ENCODE data around the gene PLCG1.
"Not testable (repeated sequence)": the region's sequence is repeated elsewhere in the genome, so short reads cannot be mapped to it uniquely, and the experiment has no call there.

Gene PLCG1

DNA sequence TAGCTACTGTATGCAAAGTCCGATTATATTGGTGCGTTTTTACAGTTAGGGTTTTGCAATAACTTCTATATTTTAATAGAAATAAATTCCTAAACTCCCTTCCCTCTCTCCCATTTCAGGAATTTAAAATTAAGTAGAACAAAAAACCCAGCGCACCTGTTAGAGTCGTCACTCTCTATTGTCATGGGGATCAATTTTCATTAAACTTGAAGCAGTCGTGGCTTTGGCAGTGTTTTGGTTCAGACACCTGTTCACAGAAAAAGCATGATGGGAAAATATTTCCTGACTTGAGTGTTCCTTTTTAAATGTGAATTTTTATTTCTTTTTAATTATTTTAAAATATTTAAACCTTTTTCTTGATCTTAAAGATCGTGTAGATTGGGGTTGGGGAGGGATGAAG, 13.7 kb upstream of the PLCG1 start:
- no peak overlapping the region for H3K27ac ChIP-seq

DNA sequence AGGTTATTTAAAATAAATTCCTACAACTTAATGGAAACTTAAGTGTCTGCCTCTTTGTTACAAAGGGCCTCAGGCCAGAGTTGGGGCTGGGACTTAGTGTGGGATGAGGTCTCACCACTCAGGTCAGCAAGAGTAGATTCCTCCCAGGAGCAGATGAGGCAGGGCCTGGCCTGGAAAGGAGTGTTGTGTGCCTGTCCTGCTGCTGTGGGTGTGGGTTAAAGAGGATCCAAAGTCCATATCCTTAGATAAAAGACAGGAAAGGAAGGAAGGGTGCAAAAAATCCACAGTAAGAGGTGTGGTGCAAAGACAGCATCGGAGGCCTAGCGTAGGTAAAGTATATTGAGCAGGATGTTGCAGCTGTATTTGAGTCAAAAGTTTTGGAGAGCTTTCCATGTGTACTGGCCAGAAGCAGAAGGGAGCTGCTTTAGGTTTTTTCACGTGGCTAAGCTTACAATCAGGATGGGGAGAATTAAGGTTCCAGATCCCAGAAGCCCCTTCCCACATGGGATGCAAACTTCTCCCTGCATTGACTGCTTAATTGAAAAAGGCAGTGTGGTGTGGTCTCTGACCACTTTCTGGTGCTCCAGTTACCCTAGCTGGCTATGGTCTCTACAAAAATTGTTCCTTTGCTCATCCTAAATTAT, 12.8 kb upstream of the PLCG1 start:
- no peak overlapping the region for H3K27ac ChIP-seq
- DNase-seq (ENCODE audit: low read depth, low spot score) = no peak

More for the DNA sequence above, 13.7 kb upstream of the PLCG1 start:
- no peak for DNase-seq (ENCODE audit: low read depth, low spot score)

DNA sequence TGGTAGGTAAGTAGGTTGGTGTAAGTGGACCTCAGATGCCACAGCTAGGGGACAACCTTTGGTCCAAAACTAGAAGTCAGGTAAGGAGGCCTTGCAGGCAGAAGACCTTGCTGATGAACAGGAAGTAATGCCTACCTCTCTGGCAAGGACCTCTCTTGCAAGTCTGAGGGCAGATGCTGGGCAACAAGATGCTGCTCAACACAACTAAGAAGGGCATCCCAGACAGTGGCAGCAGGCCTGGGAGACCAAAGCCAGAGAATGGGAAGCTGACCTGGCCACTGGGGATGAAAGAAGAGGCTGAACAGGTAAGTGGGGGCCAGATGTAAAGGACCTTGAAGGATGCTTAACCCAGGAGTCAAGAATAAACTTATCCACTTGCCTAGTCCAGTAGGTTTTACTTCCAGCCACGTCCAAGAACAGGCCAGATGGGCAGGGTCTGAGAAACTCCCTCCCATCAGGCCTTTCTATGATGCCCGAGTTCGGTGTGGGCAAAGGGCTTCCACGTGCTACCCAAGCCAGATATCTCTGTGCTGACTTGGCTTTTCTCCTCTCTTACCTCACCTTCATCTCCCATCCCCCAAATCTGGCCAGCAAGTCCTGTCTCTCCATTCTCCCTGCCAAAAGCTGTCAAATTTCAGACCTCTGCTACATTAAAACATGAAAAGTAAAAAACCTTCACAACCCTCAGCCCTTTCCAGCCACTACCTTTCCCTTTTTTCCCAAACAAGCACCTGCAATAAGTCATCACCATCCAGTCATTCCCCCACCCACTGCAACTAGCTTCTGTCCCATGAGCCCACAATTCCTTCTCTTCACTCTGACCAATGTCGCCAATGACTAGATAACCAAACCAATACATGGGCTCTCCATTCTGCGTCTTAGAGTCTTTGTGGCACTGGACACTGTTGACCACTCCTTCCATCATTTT, 11.5 kb upstream of the PLCG1 start:
- H3K27ac ChIP-seq = no peak overlapping the region
- no peak for DNase-seq (ENCODE audit: low read depth, low spot score)

DNA sequence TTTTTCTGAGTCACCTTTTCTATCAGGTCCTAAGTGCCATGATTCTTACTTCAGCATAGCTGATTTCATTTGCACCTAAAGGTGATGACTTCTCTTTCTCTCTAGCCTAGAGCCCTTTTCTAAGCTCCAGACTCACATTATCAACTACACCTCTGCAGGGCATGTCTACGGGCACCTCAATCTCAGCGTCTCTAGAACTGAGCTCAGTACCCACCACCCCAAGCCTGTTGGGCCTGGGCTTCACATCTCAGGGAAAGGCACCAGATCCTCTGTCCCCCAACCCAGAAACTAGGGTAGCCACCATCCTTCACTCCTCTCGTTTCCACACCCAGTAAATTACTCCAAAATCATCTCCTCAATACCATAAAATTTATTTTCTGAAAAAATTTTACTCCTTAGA, 10.6 kb upstream of the PLCG1 start:
- H3K27ac ChIP-seq = no peak overlapping the region
- DNase-seq (ENCODE audit: low read depth, low spot score) = no peak

DNA sequence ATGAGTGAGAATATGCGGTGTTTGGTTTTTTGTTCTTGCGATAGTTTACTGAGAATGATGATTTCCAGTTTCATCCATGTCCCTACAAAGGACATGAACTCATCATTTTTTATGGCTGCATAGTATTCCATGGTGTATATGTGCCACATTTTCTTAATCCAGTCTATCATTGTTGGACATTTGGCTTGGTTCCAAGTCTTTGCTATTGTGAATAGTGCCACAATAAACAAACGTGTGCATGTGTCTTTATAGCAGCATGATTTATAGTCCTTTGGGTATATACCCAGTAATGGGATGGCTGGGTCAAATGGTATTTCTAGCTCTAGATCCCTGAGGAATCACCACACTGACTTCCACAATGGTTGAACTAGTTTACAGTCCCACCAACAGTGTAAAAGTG, 9.0 kb upstream of the PLCG1 start:
- not testable (repeated sequence) for DNase-seq (ENCODE audit: low read depth, low spot score); H3K27ac ChIP-seq

DNA sequence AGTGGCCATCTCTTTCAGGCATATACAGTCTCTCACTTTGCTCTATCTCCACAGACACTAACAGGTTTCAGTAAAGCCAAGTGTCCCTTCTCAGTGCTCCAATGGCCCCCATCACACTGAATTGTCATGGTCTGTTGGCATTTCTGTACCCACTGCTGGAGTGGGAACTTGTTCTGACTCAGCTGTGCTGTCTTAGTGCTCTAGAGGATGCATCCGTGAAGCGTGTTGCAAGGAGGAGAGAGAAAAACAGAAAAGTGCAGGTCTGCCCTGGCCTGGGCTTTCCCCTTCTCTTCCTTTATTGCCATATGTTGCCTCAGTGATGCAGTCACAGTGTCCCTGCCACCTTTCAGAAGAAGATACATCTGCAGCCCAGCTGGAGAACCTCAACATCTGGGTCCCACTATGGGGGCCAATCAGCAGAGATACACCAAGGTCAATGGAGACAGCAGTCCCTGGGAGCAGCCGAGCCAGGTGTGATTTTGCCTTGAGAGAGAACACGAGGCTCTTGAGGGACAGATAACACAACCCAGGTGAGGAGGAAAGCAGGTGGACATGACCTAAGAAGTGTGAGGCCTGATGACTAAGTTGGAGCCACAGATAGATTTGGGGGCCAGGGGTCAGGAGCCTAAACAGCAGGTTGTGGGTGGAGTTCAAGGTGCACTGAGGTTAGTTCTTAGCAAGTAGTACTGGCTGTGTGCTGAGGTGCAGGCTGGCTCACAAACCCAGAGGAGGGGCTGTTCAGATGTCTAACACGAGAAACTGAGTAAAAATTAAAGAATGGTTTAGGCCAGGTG, 5.6 kb upstream of the PLCG1 start:
- H3K27ac ChIP-seq = peak overlapping the region; percentile 76
- no peak for DNase-seq (ENCODE audit: low read depth, low spot score)

DNA sequence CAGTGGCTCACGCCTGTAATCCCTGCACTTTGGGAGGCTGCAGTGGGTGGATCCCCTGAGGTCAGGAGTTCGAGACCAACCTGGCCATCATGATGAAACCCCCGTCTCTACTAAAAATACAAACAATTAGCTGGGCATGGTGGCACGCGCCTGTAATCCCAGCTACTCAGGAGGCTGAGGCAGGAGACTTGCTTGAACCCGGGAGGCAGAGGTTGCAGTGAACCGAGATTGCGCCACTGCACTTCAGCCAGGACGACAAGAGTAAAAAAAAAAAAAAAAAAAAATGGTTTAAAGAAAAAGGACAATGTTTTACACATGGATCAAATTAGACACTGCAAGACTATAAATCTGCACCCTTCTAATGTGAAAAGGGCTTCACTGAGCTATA, 5.0 kb upstream of the PLCG1 start:
- H3K27ac ChIP-seq = peak overlapping the region; percentile 76
- DNase-seq (ENCODE audit: low read depth, low spot score) = not testable (repeated sequence)

DNA sequence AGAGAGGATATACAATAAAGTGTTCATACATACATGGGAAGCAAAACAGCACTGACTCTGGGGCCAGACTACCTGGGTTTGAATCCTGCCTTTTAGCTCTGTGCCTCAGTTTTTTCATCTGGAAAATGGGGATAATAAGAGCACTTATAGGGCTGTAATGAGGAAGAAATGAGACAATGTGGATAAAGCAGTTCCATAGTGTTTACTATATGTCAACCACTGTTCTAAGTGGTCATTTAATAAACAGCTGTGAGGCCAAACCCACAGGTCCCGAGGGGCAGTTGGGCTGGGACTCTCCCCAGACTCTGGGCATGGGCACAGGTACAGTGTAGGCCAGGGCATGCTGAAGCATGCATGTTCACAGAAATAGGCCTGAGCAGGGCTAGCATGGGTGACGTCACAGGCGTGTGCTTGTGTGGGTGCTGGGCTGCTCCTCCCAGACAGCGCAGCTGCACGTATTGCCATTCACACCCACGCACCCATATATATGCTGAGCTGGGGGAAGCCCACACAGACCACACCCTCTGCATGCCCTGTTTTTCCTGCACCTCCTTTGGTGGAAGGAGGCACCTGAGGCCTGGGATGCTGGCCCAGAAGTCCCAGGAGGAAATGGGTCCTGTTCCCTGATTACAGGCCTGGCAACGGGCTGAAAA, 3.5 kb upstream of the PLCG1 start:
- H3K27ac ChIP-seq = peak overlapping the region; percentile 76
- peak; percentile 96 for DNase-seq (ENCODE audit: low read depth, low spot score)

DNA sequence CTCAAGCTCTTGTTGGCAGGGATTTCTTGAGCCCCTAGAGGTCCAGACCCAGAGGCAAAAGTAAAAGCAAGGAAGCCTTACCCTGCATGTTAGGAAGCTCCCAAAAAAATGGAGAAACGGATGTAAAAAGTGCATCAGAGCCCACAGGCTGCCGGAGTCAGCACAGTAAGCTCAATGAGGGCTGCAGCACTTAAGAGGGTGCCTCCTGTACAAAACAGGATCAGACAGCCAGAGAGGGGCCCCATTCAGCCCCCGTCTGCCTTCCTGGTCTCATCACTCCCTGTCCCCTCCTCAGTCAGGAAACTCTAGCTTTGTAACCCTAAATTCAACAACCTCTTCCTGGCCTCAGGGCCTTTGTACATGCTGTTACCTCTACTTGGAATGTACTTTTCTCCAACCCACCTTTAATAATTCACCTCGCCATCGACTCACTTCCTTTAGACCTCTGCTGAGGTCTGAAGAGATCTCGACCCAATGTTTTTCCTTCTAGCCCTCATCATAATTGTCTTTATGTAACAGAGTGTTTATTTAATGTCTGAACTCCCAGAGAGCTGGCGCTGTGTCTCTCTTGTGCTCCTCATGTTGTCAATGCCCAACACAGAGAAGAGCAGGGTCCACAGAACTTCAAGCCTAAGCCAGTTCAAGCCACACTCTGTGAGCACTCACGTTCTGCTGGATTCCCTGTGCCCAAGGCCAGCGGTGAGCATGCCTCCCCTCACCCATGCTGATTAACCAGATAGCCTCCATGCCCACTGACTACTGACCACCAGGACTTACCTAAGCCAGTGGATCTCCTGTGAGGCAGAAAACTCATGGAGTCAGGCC, 2.8 kb upstream of the PLCG1 start:
- H3K27ac ChIP-seq = peak overlapping the region; percentile 76
- DNase-seq (ENCODE audit: low read depth, low spot score) = no peak

DNA sequence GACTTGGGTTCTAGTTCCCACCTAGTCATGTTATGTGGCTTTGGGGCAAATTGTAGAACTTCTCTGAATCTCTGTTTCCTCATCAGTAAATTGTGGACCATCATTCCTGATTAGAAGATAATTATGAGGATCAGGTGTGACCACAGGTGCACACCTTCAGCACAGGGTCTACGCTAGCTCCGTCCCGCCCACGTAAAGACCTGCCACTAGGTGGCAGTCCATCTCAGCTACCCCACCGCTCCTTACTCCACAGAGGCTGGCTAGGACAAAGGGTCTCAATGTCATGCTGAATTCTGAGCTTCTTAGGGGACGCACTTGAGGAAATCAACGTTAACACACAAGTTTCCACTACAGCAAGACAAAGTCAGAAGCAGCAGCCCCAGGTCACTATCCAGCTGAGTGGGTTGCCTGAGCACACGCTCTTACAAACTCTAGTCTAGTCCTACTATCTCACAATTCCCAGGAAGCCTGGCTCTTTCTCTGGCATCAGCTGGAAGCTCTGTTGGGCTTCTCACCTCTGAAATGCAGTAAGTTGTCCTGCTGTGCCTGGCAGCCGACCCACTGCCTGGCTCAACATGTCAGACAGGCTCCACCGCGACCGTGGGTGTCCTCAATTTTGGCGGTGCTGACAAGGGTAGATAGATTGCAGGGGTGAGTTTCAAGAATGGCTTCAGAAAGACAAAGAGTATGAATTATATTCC, 2.0 kb upstream of the PLCG1 start:
- no peak for DNase-seq (ENCODE audit: low read depth, low spot score)
- H3K27ac ChIP-seq = peak overlapping the region; percentile 76

DNA sequence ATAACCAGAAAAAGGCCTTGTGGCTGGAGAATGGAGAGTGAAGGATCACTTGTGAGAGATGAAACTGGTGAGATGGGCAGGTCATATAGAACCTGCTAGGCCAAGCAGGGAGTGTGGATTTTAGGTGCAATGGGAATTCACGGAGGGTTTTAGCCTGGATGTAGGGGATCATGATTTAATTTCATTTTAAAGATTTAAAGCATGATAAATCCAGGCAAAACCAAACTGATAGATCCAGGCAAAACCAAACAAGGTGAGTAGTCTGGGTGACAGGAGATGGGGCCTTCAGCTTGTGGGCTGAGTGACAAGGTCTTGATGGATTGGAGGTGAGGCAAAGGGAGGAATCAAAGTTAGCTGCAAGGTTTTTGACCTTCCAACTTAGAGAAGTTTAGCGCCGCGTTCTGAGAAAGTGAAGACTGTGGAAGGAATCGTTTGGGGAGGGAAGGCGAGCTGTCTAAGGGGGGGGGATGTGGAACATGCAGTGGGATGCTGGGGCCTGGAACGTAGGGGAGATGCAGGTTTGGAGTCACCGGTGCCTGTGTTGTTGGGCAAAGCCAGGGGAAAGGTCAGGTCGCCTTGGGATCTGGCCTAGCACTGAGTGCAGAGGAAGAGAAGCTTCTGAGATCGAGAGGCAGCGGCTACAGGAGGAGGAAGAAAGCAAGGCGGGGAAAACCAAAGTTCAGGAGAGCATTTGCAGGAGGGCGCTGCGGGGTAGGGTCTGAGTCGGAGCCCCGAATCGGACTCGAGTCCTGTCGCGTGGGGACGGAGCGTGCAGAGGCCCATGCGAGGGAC, 1.3 kb upstream of the PLCG1 start:
- peak overlapping the region; percentile 76 for H3K27ac ChIP-seq
- no peak for DNase-seq (ENCODE audit: low read depth, low spot score)

DNA sequence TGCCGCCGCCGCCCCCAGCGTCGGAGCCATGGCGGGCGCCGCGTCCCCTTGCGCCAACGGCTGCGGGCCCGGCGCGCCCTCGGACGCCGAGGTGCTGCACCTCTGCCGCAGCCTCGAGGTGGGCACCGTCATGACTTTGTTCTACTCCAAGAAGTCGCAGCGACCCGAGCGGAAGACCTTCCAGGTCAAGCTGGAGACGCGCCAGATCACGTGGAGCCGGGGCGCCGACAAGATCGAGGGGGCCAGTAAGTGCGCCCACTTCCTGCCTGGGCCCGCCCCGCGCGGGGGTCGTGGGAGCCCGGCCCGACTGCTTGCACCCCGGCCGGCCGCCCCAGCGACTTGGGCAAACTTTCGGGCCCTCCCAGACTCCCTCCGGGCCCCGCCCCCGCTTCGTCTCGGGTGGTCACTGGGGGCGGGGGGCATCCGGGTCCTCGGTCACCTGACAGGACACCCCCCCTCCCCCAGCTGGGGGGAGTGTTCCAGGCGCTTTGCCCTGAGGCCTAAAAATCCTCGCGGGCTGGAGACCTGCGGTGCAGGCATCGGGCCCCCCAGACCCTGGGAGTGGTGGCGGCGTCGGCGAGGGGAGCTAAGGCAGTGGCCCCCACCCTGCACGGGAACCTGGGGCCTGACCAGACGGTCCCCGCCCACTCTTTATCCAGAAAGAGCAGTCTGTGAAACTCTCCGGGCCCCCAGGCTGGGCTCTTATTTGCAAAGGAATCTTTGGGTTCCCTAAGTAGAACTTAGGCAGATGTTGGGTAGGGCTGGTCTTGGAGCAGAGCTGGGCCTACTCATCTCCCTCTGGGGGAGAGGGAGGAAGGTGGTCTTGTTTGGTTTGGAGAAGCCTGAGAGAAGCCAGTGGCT, 501 bp downstream of the PLCG1 start:
- DNase-seq (ENCODE audit: low read depth, low spot score) = no peak
- H3K27ac ChIP-seq = peak overlapping the region; percentile 70

DNA sequence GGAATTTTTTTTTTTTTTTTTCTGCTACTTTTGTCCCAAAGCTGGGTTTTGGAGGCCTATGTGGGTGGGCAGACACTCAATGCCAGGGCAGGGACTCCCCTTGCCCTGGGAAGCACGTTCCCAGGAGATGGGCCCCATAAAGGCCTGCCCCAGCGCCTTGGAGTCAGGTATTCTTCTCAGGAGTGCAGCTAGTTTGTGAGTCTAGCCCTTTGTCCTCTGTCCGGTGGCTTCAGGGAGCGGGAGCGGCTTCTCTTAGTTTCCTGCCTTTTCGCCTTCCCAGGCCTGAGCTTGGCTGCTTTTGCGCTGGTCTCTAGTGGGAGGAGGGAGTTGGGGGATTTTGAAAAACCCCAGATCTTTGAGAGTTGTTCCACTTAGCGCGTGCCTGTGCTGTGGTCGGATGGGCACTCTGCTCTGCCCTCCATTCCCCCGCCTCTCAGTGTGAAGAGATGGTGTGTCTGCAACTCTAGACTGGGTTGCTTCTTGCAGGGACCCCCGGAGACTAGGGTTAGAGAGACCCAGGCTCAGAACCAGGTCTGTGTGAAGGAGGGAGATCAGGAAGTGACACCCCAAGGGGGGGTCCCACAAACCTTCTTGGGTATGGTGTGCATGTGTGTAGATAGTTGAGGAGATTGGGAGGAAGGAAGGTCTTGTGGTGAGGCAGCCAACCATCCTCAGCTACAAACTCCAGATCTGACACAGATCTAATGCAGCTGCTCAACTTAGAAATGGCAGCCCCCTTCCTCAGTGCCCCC, 1.3 kb downstream of the PLCG1 start:
- H3K27ac ChIP-seq = peak overlapping the region; percentile 70
- DNase-seq (ENCODE audit: low read depth, low spot score) = no peak

DNA sequence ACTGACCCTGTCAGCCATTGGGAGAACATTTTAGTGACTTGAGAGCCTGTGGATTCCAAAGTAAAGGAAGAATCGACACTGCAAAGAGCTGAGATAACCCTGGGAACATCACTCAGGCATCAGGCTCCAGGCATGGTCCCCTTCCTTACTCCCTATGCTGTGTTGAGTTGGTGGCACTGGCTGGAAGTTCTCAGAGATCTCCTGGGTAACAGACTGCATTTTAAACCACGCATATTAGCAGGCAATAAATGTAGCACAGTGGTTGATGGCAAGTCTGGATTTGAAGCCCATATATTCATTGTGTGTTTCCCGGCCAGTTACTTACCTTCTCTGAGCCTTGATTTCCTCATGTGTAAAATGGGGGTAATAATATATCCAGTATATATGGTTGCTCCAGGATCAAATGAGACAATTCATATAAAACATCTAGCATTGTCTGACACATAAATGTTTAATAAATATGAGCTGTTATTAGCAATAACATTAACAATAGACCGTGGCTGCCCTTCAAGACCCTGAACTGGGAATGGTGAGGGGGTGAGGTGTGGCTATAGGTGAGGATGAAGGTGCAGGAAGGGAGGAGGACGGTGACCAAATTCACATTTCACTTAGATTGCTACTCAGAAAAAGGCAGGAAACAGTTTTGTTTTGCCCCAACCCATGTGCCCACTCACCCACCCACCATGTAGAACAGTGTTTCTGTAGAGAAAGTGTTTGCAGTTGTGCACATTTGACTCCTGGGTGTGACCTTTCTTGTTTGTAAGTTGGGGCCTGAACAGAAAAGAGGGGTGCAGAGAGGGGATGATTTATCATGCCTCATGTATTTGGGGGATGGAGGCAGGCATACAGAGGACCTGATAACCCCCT, 2.1 kb downstream of the PLCG1 start:
- no peak for DNase-seq (ENCODE audit: low read depth, low spot score)
- no peak overlapping the region for H3K27ac ChIP-seq

DNA sequence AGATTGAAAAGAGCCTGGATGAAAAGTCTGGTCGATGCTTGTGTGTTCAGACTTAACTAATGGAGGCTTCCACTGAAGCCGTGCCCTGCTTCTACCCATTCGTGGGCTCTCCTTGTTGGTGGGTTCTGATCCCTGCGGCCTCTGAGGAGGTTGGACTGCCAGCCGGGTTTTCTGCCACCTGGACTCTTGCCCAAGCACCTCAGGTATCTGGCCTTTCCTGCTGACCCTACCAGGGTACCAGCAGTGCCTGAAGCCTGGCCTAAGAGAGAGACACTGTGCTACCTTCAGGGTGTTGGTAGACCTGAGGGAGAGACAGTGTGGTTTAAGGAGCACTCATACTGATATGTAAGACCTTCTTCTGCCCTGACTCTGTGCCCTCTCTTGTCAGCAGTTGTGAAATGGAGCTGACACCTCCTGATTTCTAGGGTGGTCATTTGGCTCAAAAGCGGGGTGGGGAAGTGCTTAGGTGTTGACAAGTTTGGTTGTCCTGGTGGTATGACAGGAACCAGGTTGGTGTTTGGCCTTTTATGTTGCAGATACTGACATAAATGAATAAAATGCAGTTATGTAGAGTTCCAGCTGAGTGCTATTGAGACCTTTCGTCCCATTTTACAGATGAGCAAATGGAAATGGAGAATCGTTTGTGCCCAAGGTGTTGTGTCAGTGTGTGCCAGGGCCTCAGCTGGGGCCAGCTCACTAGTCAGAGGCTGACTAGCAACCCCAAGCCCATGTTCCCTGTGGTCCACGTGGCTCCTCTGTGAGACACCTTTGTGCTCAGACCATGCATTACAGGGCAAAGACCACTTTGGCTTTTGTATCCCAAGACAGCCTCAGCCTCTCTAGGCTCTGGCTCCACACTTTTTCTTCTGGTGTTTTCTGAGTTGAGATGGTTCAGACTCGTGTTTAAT, 3.1 kb downstream of the PLCG1 start:
- H3K27ac ChIP-seq = no peak overlapping the region
- DNase-seq (ENCODE audit: low read depth, low spot score) = no peak
